ENCODE data around the gene ZNF708. TPM values are rescaled to one million over a fixed set of nuclear protein-coding genes. Genes with fewer than 3 reads are reported as not detected.
"Not testable (repeated sequence)": the region's sequence is repeated elsewhere in the genome, so short reads cannot be mapped to it uniquely, and the experiment has no call there.

ZNF708 gene
- 10 to 100 TPM; 25.1 to 47.2 (median 32.1) TPM for total RNA-seq

DNA sequence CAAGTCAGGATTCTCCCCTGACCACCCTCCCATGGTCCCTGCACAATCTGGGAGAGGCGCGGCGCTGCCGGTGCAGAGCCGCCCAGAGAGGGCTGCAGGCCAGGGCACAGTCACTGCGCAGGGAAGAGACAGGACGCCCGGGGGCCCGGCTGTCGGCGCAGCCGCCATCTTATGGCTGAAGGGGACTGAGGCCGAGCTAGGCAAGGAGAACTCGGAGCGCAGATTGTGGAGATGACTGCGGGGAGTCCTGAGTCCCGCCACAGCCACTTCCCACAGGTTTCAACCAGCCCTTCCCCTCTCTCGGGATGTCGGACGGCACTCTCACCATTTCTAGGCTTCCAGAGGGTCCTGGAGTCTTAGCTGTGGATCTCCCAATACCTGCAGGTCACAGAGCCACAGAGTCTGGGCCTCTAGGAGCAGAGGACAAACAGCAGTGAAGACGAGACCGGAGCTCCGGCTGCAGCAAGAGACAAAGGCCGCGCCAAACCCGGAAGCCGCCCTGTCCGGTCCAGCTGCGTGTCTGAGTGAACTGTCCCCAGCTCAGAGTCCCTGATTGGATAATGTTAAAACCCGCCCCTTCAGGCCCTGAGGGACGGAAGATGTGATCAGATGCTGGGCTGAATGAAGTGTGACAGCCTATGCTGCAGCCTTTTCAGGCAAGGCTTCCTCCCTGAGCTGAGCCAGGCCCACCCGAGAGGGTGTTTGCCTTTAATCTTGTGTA is at the start of gene ZNF708:
Gene ZNF708, minus strand, starts transcription at position 526 of the 721 bp plus-strand sequence. Its CDS starts 198 bp downstream, at position 328.
- TF ChIP-seq, protein P1, sequence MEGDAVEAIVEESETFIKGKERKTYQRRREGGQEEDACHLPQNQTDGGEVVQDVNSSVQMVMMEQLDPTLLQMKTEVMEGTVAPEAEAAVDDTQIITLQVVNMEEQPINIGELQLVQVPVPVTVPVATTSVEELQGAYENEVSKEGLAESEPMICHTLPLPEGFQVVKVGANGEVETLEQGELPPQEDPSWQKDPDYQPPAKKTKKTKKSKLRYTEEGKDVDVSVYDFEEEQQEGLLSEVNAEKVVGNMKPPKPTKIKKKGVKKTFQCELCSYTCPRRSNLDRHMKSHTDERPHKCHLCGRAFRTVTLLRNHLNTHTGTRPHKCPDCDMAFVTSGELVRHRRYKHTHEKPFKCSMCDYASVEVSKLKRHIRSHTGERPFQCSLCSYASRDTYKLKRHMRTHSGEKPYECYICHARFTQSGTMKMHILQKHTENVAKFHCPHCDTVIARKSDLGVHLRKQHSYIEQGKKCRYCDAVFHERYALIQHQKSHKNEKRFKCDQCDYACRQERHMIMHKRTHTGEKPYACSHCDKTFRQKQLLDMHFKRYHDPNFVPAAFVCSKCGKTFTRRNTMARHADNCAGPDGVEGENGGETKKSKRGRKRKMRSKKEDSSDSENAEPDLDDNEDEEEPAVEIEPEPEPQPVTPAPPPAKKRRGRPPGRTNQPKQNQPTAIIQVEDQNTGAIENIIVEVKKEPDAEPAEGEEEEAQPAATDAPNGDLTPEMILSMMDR (IDR thresholded peaks at IDR 0.05) = no peak
- peak; percentile 78 to 91 for TF ChIP-seq POLR2A (IDR thresholded peaks at IDR 0.05)
- WGBS, 2 donors = 0% methylated on average over 11 to 21 of the region's 32 CpGs
- Histone ChIP-seq H3K36me3 (peaks cover 0 to 6% of the 10 kb centered on the region in 2 donors), H3K4me3 (replicated peaks in 1 of 3) (peak within 1 kb of the TSS; percentile 59 to 97 (median 70)), H3K9me3 (no peaks in the 10 kb centered on the region), H3K27ac (peak within 1 kb of the TSS; percentile 87 to 98 (median 89)), H3K4me1 (peaks cover 9 to 11% of the 10 kb centered on the region in 2 donors), H3K27me3 (no peaks in the 10 kb centered on the region)
- peak; percentile 91 to 93 for DNase-seq
- intact Hi-C loops (cut with DNase I) = no loop called here

DNA sequence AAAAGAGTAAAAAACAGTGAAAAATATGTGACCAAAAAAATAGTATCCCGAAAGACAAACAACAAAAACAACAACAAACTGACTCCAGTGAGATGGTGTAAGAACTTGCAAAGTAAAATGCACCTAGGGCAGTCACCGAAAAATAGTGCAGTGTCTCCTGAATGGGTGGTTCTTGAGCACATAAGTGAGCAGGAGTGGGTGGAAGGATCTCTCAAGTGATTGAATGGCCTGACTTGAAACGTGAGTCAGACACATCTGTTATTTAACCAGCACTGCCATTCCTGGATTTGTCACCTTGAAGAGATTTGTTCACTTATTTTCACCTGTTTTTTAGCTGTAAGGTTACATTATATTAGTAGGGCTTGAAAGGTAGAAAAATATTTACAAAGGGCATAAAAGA is 33.1 kb upstream of the ZNF708 start:
- WGBS, 2 donors = 42 to 57% methylated on average over 3 of the region's 3 CpGs
- Histone ChIP-seq H3K4me1 (peaks cover 0 to 5% of the 10 kb centered on the region in 2 donors), H3K9me3 (no peaks in the 10 kb centered on the region), H3K4me3 (replicated peaks in 1 of 3) (no peak overlapping the region), H3K27me3 (no peaks in the 10 kb centered on the region), H3K36me3 (no peaks in the 10 kb centered on the region), H3K27ac (no peak overlapping the region)
- TF ChIP-seq POLR2A (IDR thresholded peaks at IDR 0.05) = no peak
- TF ChIP-seq, protein P1 (IDR thresholded peaks at IDR 0.05) = no peak
- peak; percentile 57 to 59 for DNase-seq
- intact Hi-C loops (cut with DNase I) = no loop called here

DNA sequence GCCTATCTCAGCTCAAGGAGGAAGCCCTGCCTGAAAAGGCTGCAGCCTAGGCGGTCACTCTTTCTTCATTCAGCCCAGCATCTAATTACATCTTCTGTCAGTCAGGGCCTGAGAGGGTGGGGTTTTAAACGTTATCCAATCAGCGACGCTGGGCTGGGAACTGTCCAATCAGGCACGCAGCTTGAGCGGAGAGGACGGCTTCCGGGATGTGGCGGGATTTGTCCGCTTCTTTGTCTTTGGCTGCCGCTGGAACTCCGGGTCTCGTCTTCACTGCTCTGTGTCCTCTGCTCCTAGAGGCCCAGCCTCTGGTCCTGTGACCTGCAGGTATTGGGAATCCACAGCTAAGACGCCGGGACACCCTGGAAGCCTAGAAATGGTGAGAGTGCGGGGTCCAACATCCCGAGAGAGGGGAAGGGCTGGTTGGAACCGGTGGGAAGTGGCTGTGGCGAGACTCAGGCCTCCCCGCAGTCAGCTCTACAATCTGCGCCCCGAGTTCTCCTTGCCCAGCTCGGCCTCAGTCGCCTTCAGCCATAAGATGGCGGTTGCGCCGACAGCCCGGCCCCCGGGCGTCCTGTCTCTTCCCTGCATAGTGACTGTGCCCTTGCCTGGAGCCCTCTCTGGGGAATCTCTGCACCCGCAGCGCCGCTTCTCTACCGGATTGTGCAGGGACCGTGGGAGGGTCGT is 29.7 kb upstream of the ZNF708 start, which contains the start of gene ZNF738:
Gene ZNF738, plus strand, starts transcription at position 233 of the 684 bp plus-strand sequence. Its CDS starts 141 bp downstream, at position 374.
- Histone ChIP-seq H3K4me3 (replicated peaks in 1 of 3) (peak within 1 kb of the TSS in 2 of 3 donors; percentile 6 to 71), H3K27ac (peak within 1 kb of the TSS in 2 of 3 donors; percentile 55 to 60), H3K36me3 (no peaks in the 10 kb centered on the region), H3K4me1 (peaks cover 0 to 5% of the 10 kb centered on the region in 2 donors), H3K9me3 (no peaks in the 10 kb centered on the region), H3K27me3 (no peaks in the 10 kb centered on the region)
- 0 to 3% methylated on average over 20 of the region's 36 CpGs for WGBS, 2 donors
- TF ChIP-seq, protein P1 (IDR thresholded peaks at IDR 0.05) = no peak
- TF ChIP-seq POLR2A (IDR thresholded peaks at IDR 0.05) = peak in 1 of 2 donors; percentile 65
- intact Hi-C loops (cut with DNase I) = no loop called here
- DNase-seq = peak; percentile 89 to 92

DNA sequence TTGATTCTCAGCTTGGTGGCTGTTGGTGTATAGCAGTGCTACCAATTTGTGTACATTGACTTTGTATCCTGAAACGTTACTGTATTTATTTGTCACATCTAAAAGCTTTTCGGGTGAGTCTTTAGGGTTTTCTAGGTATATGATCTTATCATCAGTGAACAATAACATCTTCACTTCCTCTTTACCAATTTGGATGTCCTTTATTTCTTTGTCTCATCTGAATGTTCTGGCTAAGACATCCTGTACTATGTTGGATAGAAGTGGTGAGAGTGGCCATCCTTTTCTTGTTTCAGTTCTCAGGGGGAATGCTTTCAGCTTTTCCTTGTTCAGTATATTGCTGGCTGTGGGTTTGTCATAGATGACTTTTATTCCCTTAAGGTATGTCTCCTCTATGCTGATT is 23.6 kb upstream of the ZNF708 start:
- Histone ChIP-seq H3K9me3 (no peaks in the 10 kb centered on the region), H3K36me3 (no peaks in the 10 kb centered on the region), H3K27me3 (no peaks in the 10 kb centered on the region), H3K4me3 (replicated peaks in 1 of 3) (no peak overlapping the region), H3K27ac (no peak overlapping the region), H3K4me1 (no peaks in the 10 kb centered on the region)
- WGBS, 2 donors = 39 to 41% methylated on average over 1 to 2 of the region's 2 CpGs
- no peak for TF ChIP-seq POLR2A (IDR thresholded peaks at IDR 0.05)
- TF ChIP-seq, protein P1 (IDR thresholded peaks at IDR 0.05) = no peak
- intact Hi-C loops (cut with DNase I) = no loop called here
- no peak for DNase-seq

DNA sequence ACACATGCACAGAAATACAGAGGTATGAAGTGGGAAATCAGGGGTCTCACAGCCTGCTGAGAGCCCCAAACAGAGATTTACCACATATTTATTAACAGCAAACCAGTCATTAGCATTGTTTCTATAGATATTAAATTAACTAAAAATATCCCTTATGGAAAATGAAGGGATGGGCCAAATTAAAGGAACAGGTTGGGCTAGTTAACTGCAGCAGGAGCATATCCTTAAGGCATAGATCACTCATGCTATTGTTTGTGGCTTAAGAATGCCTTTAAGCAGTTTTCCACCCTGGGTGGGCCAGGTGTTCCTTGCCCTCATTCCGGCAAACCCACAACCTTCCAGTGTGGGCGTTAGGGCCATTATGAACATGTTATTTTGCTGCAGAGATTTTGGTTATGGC is 15.6 kb upstream of the ZNF708 start:
- WGBS, 2 donors = 38 to 40% methylated on average over 1 to 2 of the region's 2 CpGs
- H3K36me3 ChIP-seq; H3K4me1 ChIP-seq; DNase-seq; H3K4me3 ChIP-seq (replicated peaks in 1 of 3); H3K9me3 ChIP-seq; H3K27me3 ChIP-seq; intact Hi-C loops (cut with DNase I); H3K27ac ChIP-seq: not testable (repeated sequence)
